Subcutaneous preadipocyte (primary cell): Measurements from ENCODE around the gene SLC38A10. TPM values are rescaled to one million over a fixed set of nuclear protein-coding genes. Genes with fewer than 3 reads are reported as not detected.

Source experiments
- total RNA-seq: library from RNA; depleted of rRNA; stranded (reverse); fragments of >200 nt; gene quantifications from 2 replicates; pipeline ENCODE4 v1.2.3, GENCODE V29; 2012

Gene SLC38A10
- 38.6 and 43.8 TPM in 2 replicates for total RNA-seq

GRCh38 chr17:81295031-81295675 is at the start of gene SLC38A10:
SLC38A10 (minus strand) TSS chr17:81295307; CDS start chr17:81294921, 386 bp downstream.

GRCh38 chr17:81238815-81239713 is 56.0 kb downstream of the SLC38A10 start, which contains the start of the genes NDUFAF8 and TEPSIN:
NDUFAF8 (plus strand) TSS chr17:81239318; CDS start chr17:81239364, 46 bp downstream.
TEPSIN (minus strand) TSS chr17:81239055; CDS start chr17:81239033, 22 bp downstream.

GRCh38 chr17:81222906-81223761 is 72.0 kb downstream of the SLC38A10 start, which contains the start of gene CEP131:
CEP131 (minus strand) TSS chr17:81222965; CDS start chr17:81220056, 2,909 bp downstream.

Other genes starting within 250 kb of the SLC38A10 start
- not detected in 2 replicates for gene PVALEF, start 129.8 kb downstream of the SLC38A10 start, total RNA-seq
- 0.20 and 0.37 TPM in 2 replicates for gene AATK, start 129.1 kb downstream of the SLC38A10 start, total RNA-seq
- 9.6 and 9.8 TPM in 2 replicates for gene CEP131, start 72.3 kb downstream of the SLC38A10 start, total RNA-seq
- gene TEPSIN, start 56.3 kb downstream of the SLC38A10 start, total RNA-seq = 16.6 and 18.4 TPM in 2 replicates
- 27.9 and 31.1 TPM in 2 replicates for gene NDUFAF8, start 56.0 kb downstream of the SLC38A10 start, total RNA-seq
- 6.2 and 7.4 TPM in 2 replicates for gene BAHCC1, start 100.2 kb upstream of the SLC38A10 start, total RNA-seq
- gene ACTG1, start 217.5 kb upstream of the SLC38A10 start, total RNA-seq = 5,469 and 6,757 TPM in 2 replicates
- gene FSCN2, start 233.1 kb upstream of the SLC38A10 start, total RNA-seq = 0.59 and 2.2 TPM in 2 replicates